HG03159 (cell line): Measurements from ENCODE around the gene KIF20B.
A peak's percentile ranks its signal among the peaks of the same experiment; 100 is the strongest.

ENCODE experiments used
- ATAC-seq: cut with Tn5 transposase; IDR thresholded peaks from one replicate; pipeline ENCODE4 v1.9.1; 2021; ENCODE audit warnings: mild to moderate bottlenecking, moderate library complexity; ENCODE audit not compliant: unreplicated experiment

Gene KIF20B

GRCh38 chr10:89701242-89702120, at the start of gene KIF20B:
TSS of gene KIF20B (plus strand) at chr10:89701590. CDS start at chr10:89705295, 3,705 bp downstream.
- peak; percentile 97 for ATAC-seq

- peak; percentile 71 for ATAC-seq
Measured at GRCh38 chr10:89651916-89652573, 49.3 kb upstream of the KIF20B start.

- no peak for ATAC-seq
Measured at GRCh38 chr10:89652806-89653370, 48.5 kb upstream of the KIF20B start.

DNA sequence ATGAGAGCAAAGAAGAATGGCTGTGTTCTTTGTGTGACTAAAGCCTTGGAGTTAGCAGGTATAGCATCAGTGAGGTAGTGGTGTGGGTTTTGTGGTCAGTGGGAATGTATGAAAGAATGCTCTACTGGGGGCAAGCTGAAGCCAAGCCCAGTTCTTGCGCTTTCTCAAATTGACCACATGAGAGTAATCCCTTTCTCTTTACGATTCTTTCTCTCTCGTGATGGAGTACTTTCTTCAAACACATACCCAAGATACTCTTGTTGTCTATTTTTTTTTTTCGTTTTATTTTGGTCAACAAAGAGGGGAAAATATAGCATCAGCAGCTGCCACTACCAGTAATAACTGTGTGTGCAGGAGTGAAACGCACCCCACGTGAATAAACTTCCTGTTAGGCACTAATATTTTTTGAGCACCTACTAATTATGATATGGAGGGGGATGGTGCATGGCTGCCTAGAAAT, 48.0 kb upstream of the KIF20B start:
- peak; percentile 42 for ATAC-seq

- no peak for ATAC-seq
Measured at GRCh38 chr10:89655722-89656121, 45.7 kb upstream of the KIF20B start.

DNA sequence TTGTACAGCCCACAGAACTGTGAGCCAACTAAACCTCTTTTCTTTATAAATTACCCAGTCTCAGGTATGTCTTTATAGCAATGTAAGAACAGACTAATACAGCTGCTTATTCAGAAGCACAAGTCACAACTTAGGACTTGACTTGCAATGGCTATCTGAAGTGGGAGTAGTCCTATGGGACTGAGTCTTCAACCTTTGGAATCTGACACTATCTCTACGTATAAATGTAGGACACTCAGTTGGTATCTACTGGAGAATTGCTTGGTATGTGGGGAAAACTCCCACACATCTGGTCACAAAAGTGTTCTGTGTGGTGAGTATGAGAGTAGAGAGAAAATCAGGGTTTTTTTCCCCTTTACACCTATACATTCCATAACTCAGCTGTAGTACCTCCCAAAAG, 44.1 kb upstream of the KIF20B start:
- ATAC-seq: no peak

GRCh38 chr10:89659143-89660131, 42.0 kb upstream of the KIF20B start:
- ATAC-seq: no peak

DNA sequence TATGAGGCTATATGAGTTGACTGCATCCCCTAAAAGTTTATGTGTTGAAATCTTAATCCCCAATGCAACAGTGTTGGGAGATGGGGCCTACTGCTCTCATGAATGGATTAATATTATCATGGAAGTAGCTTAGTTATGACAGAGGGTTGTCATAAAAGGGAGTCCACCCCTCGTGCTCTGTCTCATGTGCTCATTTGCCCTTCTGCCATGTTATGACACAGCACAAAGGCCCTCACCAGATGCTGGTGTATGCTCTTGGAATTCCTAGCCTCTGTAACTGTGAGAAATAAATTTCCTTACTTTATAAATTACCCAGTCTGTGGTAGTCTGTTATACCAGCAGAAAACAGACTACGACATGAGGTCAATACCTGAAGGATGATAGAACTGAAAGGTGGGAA, 38.8 kb upstream of the KIF20B start:
- no peak for ATAC-seq

DNA sequence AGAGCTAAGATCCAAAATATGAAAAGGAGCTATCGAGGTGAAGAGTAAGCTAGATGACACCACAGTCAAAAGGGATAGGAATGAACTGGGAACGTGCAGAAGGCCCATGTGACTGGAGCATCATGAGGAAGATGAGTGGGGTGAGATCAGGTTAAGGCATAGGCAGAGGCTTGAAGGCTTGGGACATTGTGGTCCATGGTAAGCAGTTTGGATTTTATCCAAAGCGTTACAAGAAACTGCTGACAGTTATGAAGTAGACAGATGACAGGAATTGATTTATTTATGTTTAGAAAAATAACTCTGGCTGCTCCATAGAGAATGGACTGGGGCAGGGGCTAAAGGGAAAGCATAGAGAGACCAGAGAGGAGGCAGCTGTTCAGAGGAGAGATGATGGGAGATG, 38.2 kb upstream of the KIF20B start:
- ATAC-seq: no peak

- ATAC-seq: no peak
Measured at GRCh38 chr10:89664203-89664602, 37.2 kb upstream of the KIF20B start.

- ATAC-seq: no peak
Measured at GRCh38 chr10:89665302-89665701, 36.1 kb upstream of the KIF20B start.

DNA sequence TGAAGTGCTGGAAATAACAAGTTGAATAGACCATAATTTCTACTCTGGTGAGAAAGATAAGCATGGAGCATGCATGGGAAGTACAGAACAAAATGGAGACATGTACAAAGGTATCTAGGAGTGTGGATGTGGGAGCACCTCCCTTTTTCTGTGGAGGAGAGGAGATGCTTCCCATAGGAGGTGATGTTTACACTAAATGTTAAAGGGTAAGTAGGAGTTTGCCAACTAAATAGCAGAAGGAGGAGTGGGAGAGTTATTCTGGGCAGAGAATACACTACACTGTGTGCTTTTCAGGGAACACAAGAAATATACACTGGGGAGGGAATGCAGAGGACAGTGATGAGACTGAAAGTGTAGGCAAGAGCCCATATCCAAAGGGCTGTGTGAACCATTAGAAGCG, 35.3 kb upstream of the KIF20B start:
- no peak for ATAC-seq

- ATAC-seq: no peak
Measured at GRCh38 chr10:89668386-89669071, 32.9 kb upstream of the KIF20B start.

- no peak for ATAC-seq
Measured at GRCh38 chr10:89669985-89670384, 31.4 kb upstream of the KIF20B start.

GRCh38 chr10:89670926-89671325, 30.5 kb upstream of the KIF20B start:
- ATAC-seq: no peak

GRCh38 chr10:89677341-89677740, 24.0 kb upstream of the KIF20B start:
- no peak for ATAC-seq

DNA sequence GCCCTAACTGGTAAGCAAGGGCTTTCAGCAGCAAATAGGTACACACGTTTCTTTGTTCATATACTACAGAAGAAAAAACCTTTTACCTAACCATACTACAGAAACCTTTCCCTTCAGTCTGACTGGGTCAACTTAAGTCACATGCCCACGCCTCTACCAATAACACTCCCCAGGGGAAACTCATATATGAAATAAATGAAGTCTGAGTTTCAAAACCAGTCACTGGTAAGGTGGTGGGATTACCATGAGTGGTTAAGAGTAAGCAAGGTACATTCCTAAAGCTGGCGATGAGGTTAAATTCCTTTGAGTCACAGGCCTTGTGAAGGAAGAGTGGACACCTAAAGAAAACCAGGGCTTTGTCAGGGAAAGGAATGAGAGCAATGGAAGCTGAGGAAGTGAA, 21.4 kb upstream of the KIF20B start:
- ATAC-seq: no peak

GRCh38 chr10:89683883-89684282, 17.5 kb upstream of the KIF20B start:
- no peak for ATAC-seq

DNA sequence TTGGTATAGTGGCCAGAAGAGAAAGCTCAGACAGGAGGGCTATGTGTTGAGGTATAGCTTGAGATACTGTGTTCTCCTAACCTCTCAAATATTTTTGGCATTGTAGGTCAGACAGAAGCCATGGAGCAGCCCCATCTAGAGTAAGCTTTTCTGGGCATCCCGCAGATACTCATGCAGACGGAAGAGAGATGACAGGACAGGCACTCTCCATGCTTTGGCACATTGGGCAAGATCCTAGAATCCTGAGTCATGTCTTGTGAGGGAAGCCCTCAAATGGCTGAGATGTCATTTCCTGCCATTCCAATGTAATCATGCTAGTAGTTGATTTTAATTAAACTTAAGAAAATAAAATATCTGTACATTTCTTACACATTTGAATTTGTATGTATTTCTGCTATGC, 16.8 kb upstream of the KIF20B start:
- no peak for ATAC-seq

GRCh38 chr10:89685936-89686335, 15.5 kb upstream of the KIF20B start:
- ATAC-seq: no peak
